GM19025 (cell line): ENCODE measurements around the gene STK32B.

ENCODE experiments used
- ATAC-seq: cut with Tn5 transposase; IDR thresholded peaks from one replicate; pipeline ENCODE4 v1.9.1; 2021; ENCODE audit warnings: mild to moderate bottlenecking, low read depth, moderate library complexity; ENCODE audit not compliant: unreplicated experiment

The STK32B gene

GRCh38 chr4:5198656-5199541 lies 147.6 kb downstream of the STK32B start:
- no peak for ATAC-seq

- ATAC-seq, result no peak
Observed at GRCh38 chr4:5199912-5200311, 148.6 kb downstream of the STK32B start.

- ATAC-seq, result no peak
Observed at GRCh38 chr4:5200513-5200912, 149.2 kb downstream of the STK32B start.

- ATAC-seq, result no peak
Observed at GRCh38 chr4:5203309-5203992, 152.2 kb downstream of the STK32B start.

GRCh38 chr4:5203993-5204310 lies 152.7 kb downstream of the STK32B start:
- no peak for ATAC-seq

GRCh38 chr4:5204781-5205180 lies 153.5 kb downstream of the STK32B start:
- ATAC-seq, result no peak

- ATAC-seq, result no peak
Observed at GRCh38 chr4:5206016-5206790, 154.9 kb downstream of the STK32B start.

- no peak for ATAC-seq
Observed at GRCh38 chr4:5209862-5210261, 158.6 kb downstream of the STK32B start.

GRCh38 chr4:5211282-5211839 lies 160.1 kb downstream of the STK32B start:
- no peak for ATAC-seq

GRCh38 chr4:5212255-5213013 lies 161.2 kb downstream of the STK32B start:
- no peak for ATAC-seq

GRCh38 chr4:5213087-5213595 lies 161.9 kb downstream of the STK32B start:
- ATAC-seq, result no peak

GRCh38 chr4:5215321-5215720 lies 164.0 kb downstream of the STK32B start:
- ATAC-seq, result no peak

GRCh38 chr4:5217421-5217820 lies 166.1 kb downstream of the STK32B start:
- ATAC-seq, result no peak

GRCh38 chr4:5218376-5219069 lies 167.2 kb downstream of the STK32B start:
- no peak for ATAC-seq

- ATAC-seq, result no peak
Observed at GRCh38 chr4:5220028-5220427, 168.7 kb downstream of the STK32B start.

- no peak for ATAC-seq
Observed at GRCh38 chr4:5222047-5222446, 170.8 kb downstream of the STK32B start.

GRCh38 chr4:5222951-5223350 lies 171.7 kb downstream of the STK32B start:
- no peak for ATAC-seq

GRCh38 chr4:5224340-5224739 lies 173.1 kb downstream of the STK32B start:
- no peak for ATAC-seq

GRCh38 chr4:5232549-5232948 lies 181.3 kb downstream of the STK32B start:
- ATAC-seq, result no peak
